BE2C (cell line): Measurements from ENCODE around the gene INPP1.
"Not testable (repeated sequence)": the region's sequence is repeated elsewhere in the genome, so short reads cannot be mapped to it uniquely, and the experiment has no call there.

Source experiments
- DNase-seq: peaks from one replicate; pipeline ENCODE4 v3.0.0-alpha.2; 2020
- H3K27me3 ChIP-seq: fragments of 250-450 bp; sonication (Bioruptor Pico); 2 replicates; pipeline ENCODE4 v1.5.1; 2020; ENCODE audit warnings: mild to moderate bottlenecking
- H3K36me3 ChIP-seq: fragments of 250-450 bp; sonication (Bioruptor Pico); 2 replicates; pipeline ENCODE4 v1.5.1; 2020; ENCODE audit warnings: mild to moderate bottlenecking
- H3K4me1 ChIP-seq: fragments of 250-450 bp; sonication (Bioruptor Pico); 2 replicates; pipeline ENCODE4 v1.5.1; 2020
- H3K4me3 ChIP-seq: 2 replicates; pipeline ENCODE4 v1.5.1; 2011; ENCODE audit warnings: low read depth, low read length
- H3K9me3 ChIP-seq: fragments of 250-450 bp; sonication (Bioruptor Pico); 2 replicates; pipeline ENCODE4 v1.5.1; 2020
- CTCF ChIP-seq: IDR thresholded peaks from 2 replicates; pipeline ENCODE4 v1.5.1; 2012; ENCODE audit warnings: mild to moderate bottlenecking, low read depth, low read length

INPP1 gene

GRCh38 chr2:190354003-190354690, 10.8 kb downstream of the INPP1 start:
- Histone ChIP-seq H3K27me3 (no peaks in the 10 kb centered on the region), H3K9me3 (no peaks in the 10 kb centered on the region), H3K4me3 (no peak overlapping the region), H3K4me1 (peaks cover 13% of the 10 kb centered on the region), H3K36me3 (no peaks in the 10 kb centered on the region)
- no peak for DNase-seq
- no peak for TF ChIP-seq CTCF

GRCh38 chr2:190355968-190356644, 12.7 kb downstream of the INPP1 start:
- peaks cover 13% of the 10 kb centered on the region for H3K4me1 ChIP-seq
- H3K36me3 ChIP-seq, result no peaks in the 10 kb centered on the region
- DNase-seq, result no peak
- no peaks in the 10 kb centered on the region for H3K27me3 ChIP-seq
- TF ChIP-seq CTCF, result no peak
- H3K4me3 ChIP-seq, result no peak overlapping the region
- H3K9me3 ChIP-seq, result no peaks in the 10 kb centered on the region

GRCh38 chr2:190357600-190357999, 14.2 kb downstream of the INPP1 start:
- no peak for TF ChIP-seq CTCF

GRCh38 chr2:190358655-190359448, 15.5 kb downstream of the INPP1 start:
- not testable (repeated sequence) for H3K4me3 ChIP-seq, H3K27me3 ChIP-seq, H3K4me1 ChIP-seq, H3K36me3 ChIP-seq, DNase-seq, H3K9me3 ChIP-seq

More at GRCh38 chr2:190357600-190357999, 14.2 kb downstream of the INPP1 start:
- Histone ChIP-seq H3K9me3 (no peaks in the 10 kb centered on the region), H3K27me3 (no peaks in the 10 kb centered on the region), H3K36me3 (no peaks in the 10 kb centered on the region), H3K4me1 (peaks cover 9% of the 10 kb centered on the region), H3K4me3 (no peak overlapping the region)
- DNase-seq, result no peak

GRCh38 chr2:190360561-190360960, 17.2 kb downstream of the INPP1 start:
- no peak for TF ChIP-seq CTCF
- no peaks in the 10 kb centered on the region for H3K4me1 ChIP-seq
- H3K9me3 ChIP-seq, result no peaks in the 10 kb centered on the region
- no peak for DNase-seq
- no peaks in the 10 kb centered on the region for H3K36me3 ChIP-seq
- H3K27me3 ChIP-seq, result no peaks in the 10 kb centered on the region
- H3K4me3 ChIP-seq, result no peak overlapping the region

GRCh38 chr2:190360965-190361364, 17.6 kb downstream of the INPP1 start:
- Histone ChIP-seq H3K36me3 (no peaks in the 10 kb centered on the region), H3K4me3 (no peak overlapping the region), H3K4me1 (no peaks in the 10 kb centered on the region), H3K9me3 (no peaks in the 10 kb centered on the region), H3K27me3 (no peaks in the 10 kb centered on the region)
- TF ChIP-seq CTCF, result no peak
- DNase-seq, result no peak
